Germinal center (tissue), 1 donor: ENCODE data around the gene SLIT3.

Experiments
- DNase-seq: peaks from one replicate; pipeline ENCODE4 v3.0.0; 2012; ENCODE audit warnings: mixed read lengths, low spot score

The SLIT3 gene

GRCh38 chr5:169029661-169030274 lies 271.2 kb downstream of the SLIT3 start:
- DNase-seq, result no peak

GRCh38 chr5:169029037-169029436 lies 271.9 kb downstream of the SLIT3 start:
- DNase-seq, result no peak

- no peak for DNase-seq
Observed at GRCh38 chr5:169027501-169028061, 273.4 kb downstream of the SLIT3 start.

- DNase-seq, result no peak
Observed at GRCh38 chr5:169025491-169025890, 275.4 kb downstream of the SLIT3 start.

GRCh38 chr5:169024421-169024820 lies 276.5 kb downstream of the SLIT3 start:
- no peak for DNase-seq

GRCh38 chr5:169022718-169023117 lies 278.2 kb downstream of the SLIT3 start:
- no peak for DNase-seq

- no peak for DNase-seq
Observed at GRCh38 chr5:169020102-169020501, 280.8 kb downstream of the SLIT3 start.

- no peak for DNase-seq
Observed at GRCh38 chr5:169018925-169019324, 282.0 kb downstream of the SLIT3 start.

GRCh38 chr5:169015991-169016390 lies 284.9 kb downstream of the SLIT3 start:
- no peak for DNase-seq

GRCh38 chr5:169013846-169014245 lies 287.1 kb downstream of the SLIT3 start:
- DNase-seq, result no peak

- DNase-seq, result no peak
Observed at GRCh38 chr5:169013208-169013728, 287.7 kb downstream of the SLIT3 start.

GRCh38 chr5:169012450-169012849 lies 288.5 kb downstream of the SLIT3 start:
- no peak for DNase-seq

- DNase-seq, result no peak
Observed at GRCh38 chr5:169011451-169011850, 289.5 kb downstream of the SLIT3 start.

GRCh38 chr5:169011009-169011408 lies 289.9 kb downstream of the SLIT3 start:
- DNase-seq, result no peak

- DNase-seq, result no peak
Observed at GRCh38 chr5:169009123-169009522, 291.8 kb downstream of the SLIT3 start.

- DNase-seq, result no peak
Observed at GRCh38 chr5:169006842-169007790, 293.8 kb downstream of the SLIT3 start.

- no peak for DNase-seq
Observed at GRCh38 chr5:169004551-169004950, 296.4 kb downstream of the SLIT3 start.

GRCh38 chr5:169003721-169004541 lies 297.0 kb downstream of the SLIT3 start:
- no peak for DNase-seq

- DNase-seq, result no peak
Observed at GRCh38 chr5:169002953-169003555, 297.9 kb downstream of the SLIT3 start.

GRCh38 chr5:169001394-169001793 lies 299.5 kb downstream of the SLIT3 start:
- DNase-seq, result no peak

- no peak for DNase-seq
Observed at GRCh38 chr5:168995024-168995423, 305.9 kb downstream of the SLIT3 start.
